Adrenal gland (tissue), 5 donors: ENCODE data around the gene CXADR.

Experiments used
- POLR2A ChIP-seq, 2 donors: fragments of 450-650 bp; IDR thresholded peaks; one replicate each; pipeline ENCODE4 v1.6.1; 2017; ENCODE audit warnings: antibody characterized with exemption in 2 of 2, mild to moderate bottlenecking in 2 of 2, moderate library complexity in 1 of 2
- TF ChIP-seq, protein P1 (sequence below), 6 experiments: fragments of 450-650 bp in 4 of 6; fragments of 200-600 bp in 2 of 6; sonication (generic) in 1 of 6; IDR thresholded peaks; 1 replicate in 5 of 6; 2 replicates in 1 of 6; pipeline versions ENCODE4 v1.5.1 to v1.8.0; 2016 to 2021; ENCODE audit warnings: antibody characterized with exemption in 6 of 6, mild to moderate bottlenecking in 2 of 6, moderate library complexity in 1 of 6
- donor health status: DM: no; HTN: no; CAD: no.

DNA sequence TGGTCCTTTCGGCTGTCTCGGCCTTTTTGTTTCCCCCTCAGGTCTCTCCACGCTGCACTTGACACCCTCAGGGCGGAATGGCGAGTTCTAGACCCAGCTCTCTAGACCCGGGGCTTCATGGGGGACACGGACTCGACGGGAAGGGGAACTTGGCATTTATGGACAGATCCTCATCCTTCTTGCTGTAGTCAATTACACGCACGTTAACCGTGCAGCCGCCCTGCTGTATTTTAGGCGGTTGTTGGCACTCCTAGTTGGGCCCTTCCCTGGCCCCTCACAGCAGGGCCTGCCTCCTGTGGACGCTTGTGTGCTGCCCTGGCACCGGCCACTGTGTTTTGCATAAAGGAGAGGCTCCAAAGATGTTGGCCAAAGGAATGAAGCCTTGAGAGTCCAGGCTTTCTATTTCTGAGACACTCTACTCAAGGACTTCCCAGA lies 100.4 kb downstream of the CXADR start:
- TF ChIP-seq, protein P1, sequence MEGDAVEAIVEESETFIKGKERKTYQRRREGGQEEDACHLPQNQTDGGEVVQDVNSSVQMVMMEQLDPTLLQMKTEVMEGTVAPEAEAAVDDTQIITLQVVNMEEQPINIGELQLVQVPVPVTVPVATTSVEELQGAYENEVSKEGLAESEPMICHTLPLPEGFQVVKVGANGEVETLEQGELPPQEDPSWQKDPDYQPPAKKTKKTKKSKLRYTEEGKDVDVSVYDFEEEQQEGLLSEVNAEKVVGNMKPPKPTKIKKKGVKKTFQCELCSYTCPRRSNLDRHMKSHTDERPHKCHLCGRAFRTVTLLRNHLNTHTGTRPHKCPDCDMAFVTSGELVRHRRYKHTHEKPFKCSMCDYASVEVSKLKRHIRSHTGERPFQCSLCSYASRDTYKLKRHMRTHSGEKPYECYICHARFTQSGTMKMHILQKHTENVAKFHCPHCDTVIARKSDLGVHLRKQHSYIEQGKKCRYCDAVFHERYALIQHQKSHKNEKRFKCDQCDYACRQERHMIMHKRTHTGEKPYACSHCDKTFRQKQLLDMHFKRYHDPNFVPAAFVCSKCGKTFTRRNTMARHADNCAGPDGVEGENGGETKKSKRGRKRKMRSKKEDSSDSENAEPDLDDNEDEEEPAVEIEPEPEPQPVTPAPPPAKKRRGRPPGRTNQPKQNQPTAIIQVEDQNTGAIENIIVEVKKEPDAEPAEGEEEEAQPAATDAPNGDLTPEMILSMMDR (IDR thresholded peaks at IDR 0.05) = no peak
- TF ChIP-seq POLR2A (IDR thresholded peaks at IDR 0.05) = no peak
